ENCODE measurements around the gene GNAS. TPM values are rescaled to one million over a fixed set of nuclear protein-coding genes. Genes with fewer than 3 reads are reported as not detected.

Gene GNAS
- polyA plus RNA-seq, 1 donor (not counting 4 experiments of a cell fraction or from before 2014, with no cell fraction given) = 560 TPM

DNA sequence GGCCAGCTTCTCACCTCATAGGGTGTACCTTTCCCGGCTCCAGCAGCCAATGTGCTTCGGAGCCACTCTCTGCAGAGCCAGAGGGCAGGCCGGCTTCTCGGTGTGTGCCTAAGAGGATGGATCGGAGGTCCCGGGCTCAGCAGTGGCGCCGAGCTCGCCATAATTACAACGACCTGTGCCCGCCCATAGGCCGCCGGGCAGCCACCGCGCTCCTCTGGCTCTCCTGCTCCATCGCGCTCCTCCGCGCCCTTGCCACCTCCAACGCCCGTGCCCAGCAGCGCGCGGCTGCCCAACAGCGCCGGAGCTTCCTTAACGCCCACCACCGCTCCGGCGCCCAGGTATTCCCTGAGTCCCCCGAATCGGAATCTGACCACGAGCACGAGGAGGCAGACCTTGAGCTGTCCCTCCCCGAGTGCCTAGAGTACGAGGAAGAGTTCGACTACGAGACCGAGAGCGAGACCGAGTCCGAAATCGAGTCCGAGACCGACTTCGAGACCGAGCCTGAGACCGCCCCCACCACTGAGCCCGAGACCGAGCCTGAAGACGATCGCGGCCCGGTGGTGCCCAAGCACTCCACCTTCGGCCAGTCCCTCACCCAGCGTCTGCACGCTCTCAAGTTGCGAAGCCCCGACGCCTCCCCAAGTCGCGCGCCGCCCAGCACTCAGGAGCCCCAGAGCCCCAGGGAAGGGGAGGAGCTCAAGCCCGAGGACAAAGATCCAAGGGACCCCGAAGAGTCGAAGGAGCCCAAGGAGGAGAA is 12.3 kb upstream of the GNAS start:
- no peaks in the 10 kb centered on the region for H3K79me2 ChIP-seq (ENCODE audit: control insufficient read depth, insufficient read depth, low read length)
- H3K9ac ChIP-seq (ENCODE audit: control insufficient read depth, extremely low read depth, insufficient read depth, low read length) = no peak overlapping the region
- DNase-seq (ENCODE audit: low read depth, low spot score) (no peak), FAIRE-seq (no peak)
- H4K20me1 ChIP-seq (ENCODE audit: control insufficient read depth, extremely low read depth, insufficient read depth, low read length) = no peaks in the 10 kb centered on the region
- no peaks in the 10 kb centered on the region for H3K9me3 ChIP-seq (ENCODE audit: control insufficient read depth, low read depth, low read length)
- H3K4me2 ChIP-seq (ENCODE audit: control insufficient read depth, extremely low read depth, insufficient read depth, low read depth, low read length) = no peak overlapping the region
- dilution Hi-C loops (cut with MboI; ENCODE audit: extremely low pct_ligation_motif_present, low sequenced_read_pairs) = no loop called here
- no peak overlapping the region for H3K27ac ChIP-seq (ENCODE audit: control insufficient read depth, insufficient read depth, low read length)
- no peaks in the 10 kb centered on the region for H3K4me1 ChIP-seq (ENCODE audit: control insufficient read depth, extremely low read depth, insufficient read depth, low read length)
- H3K4me3 ChIP-seq (ENCODE audit: control insufficient read depth in 2 of 3, extremely low read depth in 1 of 3, insufficient read depth in 2 of 3, low read depth in 1 of 3, low read length in 3 of 3) = no peak overlapping the region
- peaks cover 43% of the 10 kb centered on the region for H3K27me3 ChIP-seq (ENCODE audit: control insufficient read depth, extremely low read depth, insufficient read depth, low read length)
- H3K36me3 ChIP-seq (ENCODE audit: control insufficient read depth in 2 of 2, extremely low read depth in 1 of 2, insufficient read depth in 2 of 2, low read length in 2 of 2) = no peaks in the 10 kb centered on the region
- H3K9me1 ChIP-seq (ENCODE audit: control insufficient read depth, extremely low read depth, insufficient read depth, low read length) = no peaks in the 10 kb centered on the region
- no peak overlapping the region for H2AFZ ChIP-seq (ENCODE audit: control insufficient read depth, low read length)
- TF ChIP-seq CTCF (optimal IDR thresholded peaks at IDR 0.05 in 1 of 3, IDR thresholded peaks at IDR 0.05 in 1 of 3, conservative IDR thresholded peaks at IDR 0.05 in 1 of 3; ENCODE audit: extremely low read depth in 1 of 3, insufficient read depth in 2 of 3, low read length in 3 of 3) (no peak), EZH2 (IDR thresholded peaks at IDR 0.05; ENCODE audit: low read length) (peak; percentile 37)

GRCh38 chr20:58840816-58841538 is 11.5 kb upstream of the GNAS start:
- Histone ChIP-seq H3K9me1 (ENCODE audit: control insufficient read depth, extremely low read depth, insufficient read depth, low read length) (no peaks in the 10 kb centered on the region), H3K4me3 (ENCODE audit: control insufficient read depth in 2 of 3, extremely low read depth in 1 of 3, insufficient read depth in 2 of 3, low read depth in 1 of 3, low read length in 3 of 3) (no peak overlapping the region), H2AFZ (ENCODE audit: control insufficient read depth, low read length) (no peak overlapping the region), H3K27me3 (ENCODE audit: control insufficient read depth, extremely low read depth, insufficient read depth, low read length) (peaks cover 43% of the 10 kb centered on the region), H3K36me3 (ENCODE audit: control insufficient read depth in 2 of 2, extremely low read depth in 1 of 2, insufficient read depth in 2 of 2, low read length in 2 of 2) (no peaks in the 10 kb centered on the region), H3K4me2 (ENCODE audit: control insufficient read depth, extremely low read depth, insufficient read depth, low read depth, low read length) (no peak overlapping the region), H3K4me1 (ENCODE audit: control insufficient read depth, extremely low read depth, insufficient read depth, low read length) (no peaks in the 10 kb centered on the region), H3K27ac (ENCODE audit: control insufficient read depth, insufficient read depth, low read length) (no peak overlapping the region), H3K9me3 (ENCODE audit: control insufficient read depth, low read depth, low read length) (no peaks in the 10 kb centered on the region), H3K9ac (ENCODE audit: control insufficient read depth, extremely low read depth, insufficient read depth, low read length) (no peak overlapping the region), H3K79me2 (ENCODE audit: control insufficient read depth, insufficient read depth, low read length) (no peaks in the 10 kb centered on the region), H4K20me1 (ENCODE audit: control insufficient read depth, extremely low read depth, insufficient read depth, low read length) (no peaks in the 10 kb centered on the region)
- FAIRE-seq (no peak), DNase-seq (ENCODE audit: low read depth, low spot score) (no peak)
- dilution Hi-C loops (cut with MboI; ENCODE audit: extremely low pct_ligation_motif_present, low sequenced_read_pairs) = no loop called here
- TF ChIP-seq EZH2 (IDR thresholded peaks at IDR 0.05; ENCODE audit: low read length) (no peak), CTCF (optimal IDR thresholded peaks at IDR 0.05 in 1 of 3, IDR thresholded peaks at IDR 0.05 in 1 of 3, conservative IDR thresholded peaks at IDR 0.05 in 1 of 3; ENCODE audit: extremely low read depth in 1 of 3, insufficient read depth in 2 of 3, low read length in 3 of 3) (no peak)

Data from keratinocyte (primary cell).